ENCODE measurements around the gene PLXNC1.

Gene PLXNC1

DNA sequence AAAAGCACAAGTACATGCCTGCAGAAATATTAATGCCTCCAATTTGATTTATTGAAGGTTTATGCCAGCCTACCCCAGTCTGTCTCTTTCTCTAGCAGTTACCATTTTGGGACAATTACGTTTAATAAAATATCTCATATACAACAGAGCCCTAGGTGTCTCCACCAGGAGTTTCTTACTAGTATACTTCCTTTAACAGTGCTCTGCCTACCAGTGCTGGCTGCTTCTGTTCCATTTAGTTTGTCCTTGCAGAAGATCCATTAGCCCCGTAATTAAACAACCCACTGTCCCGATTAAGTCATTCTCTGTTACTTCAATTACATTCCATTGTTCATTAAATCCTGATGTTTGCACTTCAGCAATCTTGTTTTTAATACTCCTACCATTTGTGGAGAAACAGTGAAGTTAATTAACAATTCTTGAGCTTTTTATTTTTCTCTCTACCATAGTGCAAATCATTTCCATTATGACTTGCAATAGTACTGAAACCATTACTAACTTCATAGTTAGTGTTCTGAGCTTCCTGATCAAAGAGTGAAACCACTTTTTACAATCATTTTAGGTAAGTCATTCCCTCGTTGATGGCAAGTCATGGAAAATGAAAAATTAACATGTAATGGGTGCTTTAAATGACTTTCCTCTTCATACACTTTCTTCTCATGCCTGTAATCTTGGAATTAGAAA is 121.1 kb downstream of the PLXNC1 start:
- TF ChIP-seq CTCF (IDR thresholded peaks at IDR 0.05; ENCODE audit: insufficient read depth, missing control alignments): no peak
- FAIRE-seq (no peak), DNase-seq (ENCODE audit: insufficient read length, low spot score) (no peak)

DNA sequence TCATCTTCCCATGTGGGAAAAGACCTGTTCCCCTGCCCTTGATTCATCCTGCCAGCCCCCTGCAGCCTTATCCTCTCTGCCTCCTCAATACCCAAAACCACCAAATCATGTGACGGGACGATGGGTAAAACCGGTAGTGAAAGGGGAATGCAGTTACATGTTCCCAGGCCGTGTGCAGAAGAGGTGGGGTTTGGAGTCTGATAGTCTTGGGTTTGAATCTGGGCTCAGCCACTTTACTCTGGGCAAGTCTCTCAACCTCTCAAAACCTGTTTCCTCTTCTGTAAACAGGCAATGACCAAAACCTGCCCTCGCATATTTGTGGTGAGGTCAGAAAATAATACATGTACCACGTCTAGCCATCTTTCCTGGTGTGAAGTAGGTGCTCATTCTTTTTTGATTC is 123.0 kb downstream of the PLXNC1 start:
- FAIRE-seq (no peak), DNase-seq (ENCODE audit: insufficient read length, low spot score) (no peak)
- no peak for TF ChIP-seq CTCF (IDR thresholded peaks at IDR 0.05; ENCODE audit: insufficient read depth, missing control alignments)

DNA sequence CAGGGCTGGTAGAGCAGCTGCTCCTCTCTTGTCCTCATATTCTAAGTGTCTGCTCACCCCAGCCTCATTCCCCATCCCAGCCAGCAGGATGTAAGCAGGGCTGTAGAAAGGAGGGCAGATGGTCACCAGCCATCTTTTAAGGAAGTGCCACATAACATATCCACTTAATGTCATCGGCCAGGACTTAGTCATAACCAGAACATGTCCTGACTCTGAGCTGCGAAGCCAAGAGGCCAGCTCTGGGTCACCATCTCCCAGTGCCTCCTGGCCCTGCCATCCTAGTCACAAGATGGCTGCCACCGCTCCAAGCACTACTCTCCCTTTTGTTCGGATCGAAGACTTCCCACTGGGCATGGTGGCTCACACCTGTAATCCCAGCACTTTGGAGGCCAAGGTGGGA is 123.9 kb downstream of the PLXNC1 start:
- no peak for DNase-seq (ENCODE audit: insufficient read length, low spot score)
- no peak for TF ChIP-seq CTCF (IDR thresholded peaks at IDR 0.05; ENCODE audit: insufficient read depth, missing control alignments)
- no peak for FAIRE-seq

DNA sequence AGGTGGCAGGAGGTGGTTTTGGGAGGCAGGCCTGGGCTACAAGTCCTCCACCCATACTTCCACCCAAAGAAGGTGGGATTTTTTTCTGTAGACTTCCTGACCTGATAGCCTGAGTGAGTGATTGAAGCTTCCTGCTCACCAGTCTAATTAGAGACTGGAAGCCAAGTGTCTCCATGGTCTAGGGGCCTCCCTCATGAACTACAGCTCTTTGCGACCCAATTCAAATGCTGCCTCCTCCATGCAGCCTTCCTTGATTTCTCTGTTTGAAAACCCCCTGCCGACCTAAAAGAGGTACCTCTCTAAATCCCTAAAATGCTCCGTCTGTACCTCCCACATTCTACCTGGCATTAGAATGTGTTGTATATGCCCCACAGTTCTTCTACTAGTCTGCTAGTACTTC is 124.9 kb downstream of the PLXNC1 start:
- FAIRE-seq (no peak), DNase-seq (ENCODE audit: insufficient read length, low spot score) (no peak)
- TF ChIP-seq CTCF (IDR thresholded peaks at IDR 0.05; ENCODE audit: insufficient read depth, missing control alignments): no peak

GRCh38 chr12:94276725-94277124 is 128.3 kb downstream of the PLXNC1 start:
- FAIRE-seq (no peak), DNase-seq (ENCODE audit: insufficient read length, low spot score) (no peak)
- TF ChIP-seq CTCF (IDR thresholded peaks at IDR 0.05; ENCODE audit: insufficient read depth, missing control alignments): no peak

DNA sequence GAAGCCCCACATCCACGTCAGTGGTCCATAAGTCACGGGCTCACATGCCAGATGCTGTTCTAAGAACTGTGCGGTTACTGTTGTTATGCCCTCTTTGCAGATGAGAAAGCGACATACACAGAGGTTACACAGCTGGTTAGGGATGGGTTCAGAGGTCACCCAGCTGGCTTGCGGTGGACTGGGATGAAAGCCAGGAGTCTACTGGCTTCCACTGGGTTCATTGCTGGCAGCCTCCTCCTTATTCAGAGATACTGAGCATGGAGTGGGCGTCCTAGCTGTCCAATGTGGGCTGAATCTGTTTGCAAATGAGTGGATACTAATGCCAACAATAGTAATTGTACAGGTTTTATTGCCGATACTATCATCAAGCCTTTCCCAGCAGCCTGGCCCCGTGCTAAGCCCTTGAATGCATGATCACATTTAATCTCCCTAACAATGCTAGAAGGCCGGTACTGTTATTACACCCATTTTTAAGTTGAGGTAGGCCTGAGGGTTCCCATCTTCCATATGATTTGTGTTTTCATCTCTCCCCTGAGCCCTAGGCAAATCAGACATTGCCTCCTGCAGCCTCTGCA is 129.1 kb downstream of the PLXNC1 start:
- DNase-seq (ENCODE audit: insufficient read length, low spot score) (no peak), FAIRE-seq (no peak)
- no peak for TF ChIP-seq CTCF (IDR thresholded peaks at IDR 0.05; ENCODE audit: insufficient read depth, missing control alignments)

- DNase-seq (ENCODE audit: insufficient read length, low spot score): no peak
- no peak for TF ChIP-seq CTCF (IDR thresholded peaks at IDR 0.05; ENCODE audit: insufficient read depth, missing control alignments)
- FAIRE-seq: no peak
Observed at GRCh38 chr12:94280063-94280462, 131.7 kb downstream of the PLXNC1 start.

Measured in D721Med (cell line).